ENCODE data around the gene FBXO42.

Gene FBXO42

GRCh38 chr1:16213013-16213412 is 139.3 kb downstream of the FBXO42 start:
- Histone ChIP-seq H3K36me3 (ENCODE audit: insufficient read depth, low read length) (no peaks in the 10 kb centered on the region), H3K27ac (ENCODE audit: low read depth, low read length) (peak overlapping the region; percentile 29; the same call in 1 of the 2 replicates), H3K4me1 (ENCODE audit: insufficient read depth, low read length) (peaks cover 32% of the 10 kb centered on the region), H3K9me3 (ENCODE audit: insufficient read depth, low read depth, low read length) (no peaks in the 10 kb centered on the region), H3K27me3 (ENCODE audit: insufficient read depth, low read length) (peaks cover 11% of the 10 kb centered on the region), H3K9ac (ENCODE audit: low read depth, low read length) (peak overlapping the region; percentile 87), H3K4me3 (ENCODE audit: low read length) (peak overlapping the region; percentile 64)
- WGBS, result 82% methylated on average over 3 of the region's 3 CpGs

DNA sequence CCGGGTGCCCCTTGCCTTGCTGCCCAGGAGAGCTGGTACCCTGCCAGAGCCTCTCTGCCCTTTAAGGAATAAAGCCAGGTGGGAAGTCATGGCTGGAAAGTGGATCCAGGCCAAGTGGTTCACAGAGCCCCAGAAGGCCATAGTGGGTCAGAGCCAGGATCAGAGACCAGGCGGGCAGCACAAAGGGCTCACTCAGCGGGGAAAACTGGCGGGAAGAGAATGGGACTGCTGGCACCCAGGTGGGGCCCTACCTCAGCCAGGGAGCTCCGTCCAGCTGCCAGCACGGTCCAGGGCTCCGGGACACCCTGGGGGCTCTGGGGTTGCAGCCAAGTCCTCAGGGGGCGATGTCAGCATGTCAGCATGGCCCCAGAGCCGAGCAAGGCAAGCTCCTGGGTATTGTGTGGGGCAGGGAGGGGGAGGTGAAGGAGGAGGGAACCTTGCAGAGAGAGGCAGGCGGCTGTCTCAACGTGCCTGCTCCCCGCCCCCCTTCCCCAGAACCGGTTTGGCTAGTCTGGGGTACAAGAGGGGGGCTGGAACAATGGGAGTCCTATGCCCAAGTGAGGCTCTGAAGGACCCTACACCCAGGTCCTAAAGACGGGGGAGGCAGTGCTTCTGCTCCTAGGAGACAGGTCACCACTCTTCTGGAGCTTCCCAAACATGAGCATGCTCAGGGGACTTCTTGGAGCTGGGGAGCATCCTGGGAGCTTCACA is 139.9 kb downstream of the FBXO42 start, which contains the start of gene ARHGEF19:
TSS of gene ARHGEF19 (minus strand) at position 402 of the 711 bp plus-strand sequence. CDS start 3,598 bp downstream, outside the sequence.
- Histone ChIP-seq H3K36me3 (ENCODE audit: insufficient read depth, low read length) (no peaks in the 10 kb centered on the region), H3K9ac (ENCODE audit: low read depth, low read length) (peak within 1 kb of the TSS; percentile 87), H3K4me3 (ENCODE audit: low read length) (peak within 1 kb of the TSS; percentile 64), H3K9me3 (ENCODE audit: insufficient read depth, low read depth, low read length) (no peaks in the 10 kb centered on the region), H3K27me3 (ENCODE audit: insufficient read depth, low read length) (peaks cover 11% of the 10 kb centered on the region), H3K4me1 (ENCODE audit: insufficient read depth, low read length) (peaks cover 32% of the 10 kb centered on the region), H3K27ac (ENCODE audit: low read depth, low read length) (peak within 1 kb of the TSS; percentile 57)
- 41% methylated on average over 13 of the region's 14 CpGs for whole genome bisulfite sequencing

GRCh38 chr1:16211824-16212223 is 140.5 kb downstream of the FBXO42 start:
- Histone ChIP-seq H3K9me3 (ENCODE audit: insufficient read depth, low read depth, low read length) (no peaks in the 10 kb centered on the region), H3K36me3 (ENCODE audit: insufficient read depth, low read length) (no peaks in the 10 kb centered on the region), H3K27ac (ENCODE audit: low read depth, low read length) (peak overlapping the region; percentile 57), H3K27me3 (ENCODE audit: insufficient read depth, low read length) (peaks cover 6% of the 10 kb centered on the region), H3K4me1 (ENCODE audit: insufficient read depth, low read length) (peaks cover 29% of the 10 kb centered on the region), H3K4me3 (ENCODE audit: low read length) (peak overlapping the region; percentile 64), H3K9ac (ENCODE audit: low read depth, low read length) (peak overlapping the region; percentile 87)
- WGBS, result 95% methylated on average over 6 of the region's 6 CpGs

GRCh38 chr1:16210581-16210980 is 141.7 kb downstream of the FBXO42 start:
- H3K4me1 ChIP-seq (ENCODE audit: insufficient read depth, low read length), result peaks cover 20% of the 10 kb centered on the region

GRCh38 chr1:16209847-16210407 is 142.4 kb downstream of the FBXO42 start:
- peaks cover 20% of the 10 kb centered on the region for H3K4me1 ChIP-seq (ENCODE audit: insufficient read depth, low read length)
- H3K9ac ChIP-seq (ENCODE audit: low read depth, low read length), result no peak overlapping the region
- no peak overlapping the region for H3K27ac ChIP-seq (ENCODE audit: low read depth, low read length)
- H3K27me3 ChIP-seq (ENCODE audit: insufficient read depth, low read length), result no peaks in the 10 kb centered on the region
- no peaks in the 10 kb centered on the region for H3K9me3 ChIP-seq (ENCODE audit: insufficient read depth, low read depth, low read length)
- H3K4me3 ChIP-seq (ENCODE audit: low read length), result no peak overlapping the region
- WGBS, result 84% methylated on average over 11 of the region's 11 CpGs
- H3K36me3 ChIP-seq (ENCODE audit: insufficient read depth, low read length), result no peaks in the 10 kb centered on the region

More at GRCh38 chr1:16210581-16210980, 141.7 kb downstream of the FBXO42 start:
- Histone ChIP-seq H3K4me3 (ENCODE audit: low read length) (no peak overlapping the region), H3K36me3 (ENCODE audit: insufficient read depth, low read length) (no peaks in the 10 kb centered on the region), H3K9ac (ENCODE audit: low read depth, low read length) (no peak overlapping the region), H3K27me3 (ENCODE audit: insufficient read depth, low read length) (no peaks in the 10 kb centered on the region), H3K27ac (ENCODE audit: low read depth, low read length) (no peak overlapping the region), H3K9me3 (ENCODE audit: insufficient read depth, low read depth, low read length) (no peaks in the 10 kb centered on the region)
- WGBS, result 88% methylated on average over 4 of the region's 4 CpGs

GRCh38 chr1:16209132-16209846 is 143.0 kb downstream of the FBXO42 start:
- Histone ChIP-seq H3K4me3 (ENCODE audit: low read length) (no peak overlapping the region), H3K36me3 (ENCODE audit: insufficient read depth, low read length) (peaks cover 6% of the 10 kb centered on the region), H3K27me3 (ENCODE audit: insufficient read depth, low read length) (no peaks in the 10 kb centered on the region), H3K9me3 (ENCODE audit: insufficient read depth, low read depth, low read length) (no peaks in the 10 kb centered on the region), H3K27ac (ENCODE audit: low read depth, low read length) (no peak overlapping the region), H3K4me1 (ENCODE audit: insufficient read depth, low read length) (peaks cover 20% of the 10 kb centered on the region), H3K9ac (ENCODE audit: low read depth, low read length) (no peak overlapping the region)
- WGBS, result 92% methylated on average over 8 of the region's 9 CpGs

- H3K9ac ChIP-seq (ENCODE audit: low read depth, low read length), result no peak overlapping the region
Observed at GRCh38 chr1:16208270-16208987, 143.9 kb downstream of the FBXO42 start.

GRCh38 chr1:16207318-16208269 is 144.7 kb downstream of the FBXO42 start:
- Histone ChIP-seq H3K9me3 (ENCODE audit: insufficient read depth, low read depth, low read length) (no peaks in the 10 kb centered on the region), H3K4me3 (ENCODE audit: low read length) (peak overlapping the region; percentile 69), H3K27ac (ENCODE audit: low read depth, low read length) (peak overlapping the region; percentile 91), H3K9ac (ENCODE audit: low read depth, low read length) (peak overlapping the region; percentile 69), H3K4me1 (ENCODE audit: insufficient read depth, low read length) (peaks cover 12% of the 10 kb centered on the region), H3K27me3 (ENCODE audit: insufficient read depth, low read length) (no peaks in the 10 kb centered on the region), H3K36me3 (ENCODE audit: insufficient read depth, low read length) (peaks cover 23% of the 10 kb centered on the region)
- WGBS, result 36% methylated on average over 50 of the region's 51 CpGs

More at GRCh38 chr1:16208270-16208987, 143.9 kb downstream of the FBXO42 start:
- 89% methylated on average over 13 of the region's 13 CpGs for WGBS
- Histone ChIP-seq H3K36me3 (ENCODE audit: insufficient read depth, low read length) (peaks cover 14% of the 10 kb centered on the region), H3K27ac (ENCODE audit: low read depth, low read length) (no peak overlapping the region), H3K9me3 (ENCODE audit: insufficient read depth, low read depth, low read length) (no peaks in the 10 kb centered on the region), H3K27me3 (ENCODE audit: insufficient read depth, low read length) (no peaks in the 10 kb centered on the region), H3K4me1 (ENCODE audit: insufficient read depth, low read length) (peaks cover 20% of the 10 kb centered on the region), H3K4me3 (ENCODE audit: low read length) (no peak overlapping the region)

- Histone ChIP-seq H3K9me3 (ENCODE audit: insufficient read depth, low read depth, low read length) (no peaks in the 10 kb centered on the region), H3K4me1 (ENCODE audit: insufficient read depth, low read length) (peaks cover 7% of the 10 kb centered on the region), H3K9ac (ENCODE audit: low read depth, low read length) (peak overlapping the region; percentile 69), H3K27me3 (ENCODE audit: insufficient read depth, low read length) (no peaks in the 10 kb centered on the region), H3K36me3 (ENCODE audit: insufficient read depth, low read length) (peaks cover 29% of the 10 kb centered on the region), H3K4me3 (ENCODE audit: low read length) (peak overlapping the region; percentile 69), H3K27ac (ENCODE audit: low read depth, low read length) (peak overlapping the region; percentile 91)
- under 1% methylated on average over 86 of the region's 87 CpGs for WGBS
Observed at GRCh38 chr1:16206547-16207317, 145.5 kb downstream of the FBXO42 start.
